ENCODE measurements around the gene RFX7. TPM values are rescaled to one million over a fixed set of nuclear protein-coding genes. Genes with fewer than 3 reads are reported as not detected.

Gene RFX7
- total RNA-seq, 1 donor from 2014 or later = 17.2 TPM

DNA sequence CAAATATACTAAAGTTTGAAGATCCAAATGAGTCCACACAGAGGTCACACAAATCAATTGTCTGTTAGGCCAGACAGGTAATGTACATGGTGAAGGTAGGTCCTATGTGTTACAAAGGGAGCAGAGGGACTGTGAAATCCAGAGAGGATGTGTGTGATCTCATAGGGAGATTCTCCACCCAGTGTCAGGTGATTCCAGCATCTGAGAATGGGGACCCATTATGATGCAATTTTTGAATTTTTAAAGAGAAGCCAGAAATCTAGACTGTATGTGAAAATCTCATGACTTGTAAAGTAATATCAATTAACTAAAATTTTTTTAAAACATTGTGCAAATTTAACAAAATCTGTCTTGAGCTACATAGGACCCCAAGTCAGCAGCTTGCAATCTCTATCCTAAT is 192.0 kb downstream of the RFX7 start:
- intact Hi-C loops (cut with DNase I) = no loop called here
- H3K27me3 ChIP-seq (ENCODE audit: low read depth) = no peaks in the 10 kb centered on the region
- no peak overlapping the region for H3K4me3 ChIP-seq
- no peak for DNase-seq
- no peaks in the 10 kb centered on the region for H3K9me3 ChIP-seq
- H3K4me1 ChIP-seq = no peaks in the 10 kb centered on the region
- H3K27ac ChIP-seq = no peak overlapping the region
- ATAC-seq = no peak
- H3K36me3 ChIP-seq = no peaks in the 10 kb centered on the region
- TF ChIP-seq, protein P1, sequence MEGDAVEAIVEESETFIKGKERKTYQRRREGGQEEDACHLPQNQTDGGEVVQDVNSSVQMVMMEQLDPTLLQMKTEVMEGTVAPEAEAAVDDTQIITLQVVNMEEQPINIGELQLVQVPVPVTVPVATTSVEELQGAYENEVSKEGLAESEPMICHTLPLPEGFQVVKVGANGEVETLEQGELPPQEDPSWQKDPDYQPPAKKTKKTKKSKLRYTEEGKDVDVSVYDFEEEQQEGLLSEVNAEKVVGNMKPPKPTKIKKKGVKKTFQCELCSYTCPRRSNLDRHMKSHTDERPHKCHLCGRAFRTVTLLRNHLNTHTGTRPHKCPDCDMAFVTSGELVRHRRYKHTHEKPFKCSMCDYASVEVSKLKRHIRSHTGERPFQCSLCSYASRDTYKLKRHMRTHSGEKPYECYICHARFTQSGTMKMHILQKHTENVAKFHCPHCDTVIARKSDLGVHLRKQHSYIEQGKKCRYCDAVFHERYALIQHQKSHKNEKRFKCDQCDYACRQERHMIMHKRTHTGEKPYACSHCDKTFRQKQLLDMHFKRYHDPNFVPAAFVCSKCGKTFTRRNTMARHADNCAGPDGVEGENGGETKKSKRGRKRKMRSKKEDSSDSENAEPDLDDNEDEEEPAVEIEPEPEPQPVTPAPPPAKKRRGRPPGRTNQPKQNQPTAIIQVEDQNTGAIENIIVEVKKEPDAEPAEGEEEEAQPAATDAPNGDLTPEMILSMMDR (IDR thresholded peaks at IDR 0.05) = no peak

DNA sequence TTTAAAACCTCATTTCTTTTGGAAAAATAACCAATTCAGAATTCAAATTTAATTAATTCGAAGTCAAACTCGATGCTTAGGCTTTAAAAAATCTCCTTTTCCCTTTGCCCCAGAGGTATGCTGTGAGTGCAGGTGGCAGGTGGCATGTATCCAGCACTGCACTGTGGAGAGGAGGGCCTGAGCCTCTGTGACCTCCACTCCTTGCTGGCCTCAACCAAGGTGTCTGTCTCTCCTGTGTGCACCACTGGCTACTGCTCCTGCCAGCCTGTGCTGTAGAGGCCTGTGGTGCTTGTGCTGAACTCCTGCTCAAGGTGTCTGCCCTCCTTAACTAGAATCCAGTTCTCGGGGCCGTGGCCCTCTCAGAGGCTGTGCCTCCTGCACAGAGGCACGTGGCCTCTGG is 194.1 kb downstream of the RFX7 start:
- TF ChIP-seq, protein P1 (IDR thresholded peaks at IDR 0.05) = no peak
- DNase-seq (no peak), ATAC-seq (peak in 1 of 2 donors; percentile 39)
- no peaks in the 10 kb centered on the region for H3K27me3 ChIP-seq (ENCODE audit: low read depth)
- intact Hi-C loops (cut with DNase I) = no loop called here
- H3K36me3 ChIP-seq = no peaks in the 10 kb centered on the region
- H3K27ac ChIP-seq = no peak overlapping the region
- no peak overlapping the region for H3K4me3 ChIP-seq
- no peaks in the 10 kb centered on the region for H3K4me1 ChIP-seq
- H3K9me3 ChIP-seq = no peaks in the 10 kb centered on the region

DNA sequence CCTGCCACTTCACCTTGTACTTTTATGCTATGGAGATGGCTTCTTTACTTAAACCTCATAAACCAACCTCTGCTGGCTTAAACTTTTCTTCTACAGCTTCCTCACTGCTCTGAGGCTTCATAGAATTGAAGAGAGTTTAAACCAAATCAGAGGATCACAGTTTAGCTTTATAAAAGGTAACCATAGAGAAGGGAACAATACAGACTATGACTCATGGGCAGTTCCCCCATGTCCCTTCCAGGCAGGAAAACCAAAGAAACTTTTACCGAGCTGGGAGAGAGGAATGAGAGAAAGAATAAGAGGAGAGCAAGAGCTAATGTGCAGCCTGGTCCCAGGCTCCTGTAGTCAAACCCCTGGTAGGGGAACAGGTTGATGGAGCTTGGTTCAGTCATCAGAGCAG is 196.3 kb downstream of the RFX7 start:
- no peaks in the 10 kb centered on the region for H3K4me1 ChIP-seq
- intact Hi-C loops (cut with DNase I) = no loop called here
- no peaks in the 10 kb centered on the region for H3K36me3 ChIP-seq
- TF ChIP-seq, protein P1 (IDR thresholded peaks at IDR 0.05) = no peak
- no peaks in the 10 kb centered on the region for H3K9me3 ChIP-seq
- no peak overlapping the region for H3K4me3 ChIP-seq
- H3K27me3 ChIP-seq (ENCODE audit: low read depth) = no peaks in the 10 kb centered on the region
- ATAC-seq = no peak
- H3K27ac ChIP-seq = no peak overlapping the region
- no peak for DNase-seq

DNA sequence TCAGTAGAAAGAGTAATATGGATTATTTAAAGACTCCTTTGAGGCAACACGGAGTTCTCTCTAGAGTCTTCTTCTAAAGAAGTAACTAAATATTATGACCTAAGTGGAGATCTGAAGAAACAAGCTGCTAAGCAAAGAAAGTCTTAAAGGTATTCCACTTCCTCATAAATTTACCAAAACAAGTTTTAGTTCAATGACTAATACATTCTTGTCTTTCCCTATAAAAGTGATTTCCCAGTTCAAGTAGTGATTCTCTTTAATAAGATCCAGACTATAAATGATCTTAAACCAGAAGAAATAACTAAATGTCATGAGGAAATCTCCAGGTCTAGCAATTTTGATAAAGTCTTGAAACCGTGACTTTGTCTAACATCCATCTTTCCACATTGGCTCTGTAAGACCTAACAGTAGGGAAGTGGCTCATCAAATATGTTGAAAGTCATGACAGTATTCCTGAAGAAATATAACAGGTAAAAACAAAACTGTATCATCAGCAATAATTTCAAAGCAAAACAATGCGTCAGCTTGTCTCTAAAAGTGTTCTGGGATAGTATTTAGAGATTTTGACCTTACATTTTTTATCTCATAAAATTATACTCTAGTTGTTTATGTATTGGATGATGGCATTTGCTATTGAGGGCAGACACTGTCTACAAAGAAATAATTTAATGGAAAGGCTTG is 198.5 kb downstream of the RFX7 start:
- TF ChIP-seq, protein P1 (IDR thresholded peaks at IDR 0.05) = no peak
- no peak for ATAC-seq
- peaks cover 8% of the 10 kb centered on the region for H3K4me1 ChIP-seq
- H3K27ac ChIP-seq = no peak overlapping the region
- H3K9me3 ChIP-seq = no peaks in the 10 kb centered on the region
- H3K4me3 ChIP-seq = no peak overlapping the region
- intact Hi-C loops (cut with DNase I) = no loop called here
- H3K36me3 ChIP-seq = no peaks in the 10 kb centered on the region
- no peak for DNase-seq
- no peaks in the 10 kb centered on the region for H3K27me3 ChIP-seq (ENCODE audit: low read depth)

DNA sequence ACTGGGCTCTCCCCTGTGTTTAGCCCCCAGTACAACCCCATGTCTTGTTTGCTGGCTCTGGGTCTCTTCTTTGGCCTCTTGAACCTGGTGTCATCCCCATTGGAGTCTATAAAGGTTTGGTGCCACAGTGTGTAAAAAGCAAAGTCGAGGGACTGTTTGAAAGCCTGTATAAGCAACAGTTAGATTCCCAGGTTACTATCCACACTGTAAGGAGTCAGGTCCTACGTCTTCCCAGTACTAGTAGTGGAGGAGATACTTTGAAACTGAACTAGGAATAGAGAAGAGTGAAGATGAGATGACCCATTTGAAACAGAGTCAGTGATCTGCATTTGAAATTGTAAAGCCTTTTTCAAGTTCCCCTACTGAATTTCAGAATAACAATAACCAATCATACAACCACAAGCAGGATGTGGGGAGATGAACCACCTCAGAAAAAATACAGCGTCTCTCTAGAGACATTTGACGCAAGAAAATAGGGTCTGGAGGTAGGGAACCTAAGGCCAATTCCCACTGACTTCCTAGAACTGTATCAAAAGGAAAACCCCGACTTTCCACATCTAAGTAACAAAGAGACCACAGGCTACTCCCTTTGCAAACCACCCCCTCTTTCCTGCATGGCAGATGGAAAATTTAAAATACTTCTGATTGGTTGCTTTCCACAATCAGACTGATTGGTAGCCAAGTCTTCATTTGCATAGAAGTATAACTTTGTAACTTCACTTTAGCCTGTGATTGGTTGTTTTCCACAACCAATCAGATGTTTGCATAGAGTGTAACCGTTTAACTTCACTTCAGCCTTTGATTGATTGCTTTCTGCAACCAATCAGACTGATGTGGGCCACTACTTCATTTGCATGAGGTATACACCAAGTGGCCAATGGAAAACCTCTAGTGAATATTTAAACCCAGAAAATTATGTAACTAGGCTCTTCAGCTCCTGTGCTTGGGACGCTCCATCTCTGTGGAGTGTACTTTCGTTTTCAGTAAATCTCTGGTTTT is 200.4 kb downstream of the RFX7 start:
- Histone ChIP-seq H3K27me3 (ENCODE audit: low read depth) (no peaks in the 10 kb centered on the region), H3K27ac (peak overlapping the region; percentile 2), H3K4me1 (peaks cover 14% of the 10 kb centered on the region), H3K4me3 (peak overlapping the region; percentile 22), H3K36me3 (no peaks in the 10 kb centered on the region), H3K9me3 (no peaks in the 10 kb centered on the region)
- ATAC-seq = no peak
- DNase-seq = no peak
- TF ChIP-seq, protein P1 (IDR thresholded peaks at IDR 0.05) = no peak
- intact Hi-C loops (cut with DNase I) = no loop called here

All from lower lobe of right lung (tissue), 2 donors.